Hematopoietic multipotent progenitor cell treated with erythropoietin and hydrocortisone succinate and interleukin-3 and kit ligand, for 6 days (in vitro differentiated cells): ENCODE results near the gene CHRDL2.

Experiments used
- DNase-seq: peaks from one replicate; pipeline ENCODE4 v3.0.0-alpha.2; 2015

The CHRDL2 gene

DNA sequence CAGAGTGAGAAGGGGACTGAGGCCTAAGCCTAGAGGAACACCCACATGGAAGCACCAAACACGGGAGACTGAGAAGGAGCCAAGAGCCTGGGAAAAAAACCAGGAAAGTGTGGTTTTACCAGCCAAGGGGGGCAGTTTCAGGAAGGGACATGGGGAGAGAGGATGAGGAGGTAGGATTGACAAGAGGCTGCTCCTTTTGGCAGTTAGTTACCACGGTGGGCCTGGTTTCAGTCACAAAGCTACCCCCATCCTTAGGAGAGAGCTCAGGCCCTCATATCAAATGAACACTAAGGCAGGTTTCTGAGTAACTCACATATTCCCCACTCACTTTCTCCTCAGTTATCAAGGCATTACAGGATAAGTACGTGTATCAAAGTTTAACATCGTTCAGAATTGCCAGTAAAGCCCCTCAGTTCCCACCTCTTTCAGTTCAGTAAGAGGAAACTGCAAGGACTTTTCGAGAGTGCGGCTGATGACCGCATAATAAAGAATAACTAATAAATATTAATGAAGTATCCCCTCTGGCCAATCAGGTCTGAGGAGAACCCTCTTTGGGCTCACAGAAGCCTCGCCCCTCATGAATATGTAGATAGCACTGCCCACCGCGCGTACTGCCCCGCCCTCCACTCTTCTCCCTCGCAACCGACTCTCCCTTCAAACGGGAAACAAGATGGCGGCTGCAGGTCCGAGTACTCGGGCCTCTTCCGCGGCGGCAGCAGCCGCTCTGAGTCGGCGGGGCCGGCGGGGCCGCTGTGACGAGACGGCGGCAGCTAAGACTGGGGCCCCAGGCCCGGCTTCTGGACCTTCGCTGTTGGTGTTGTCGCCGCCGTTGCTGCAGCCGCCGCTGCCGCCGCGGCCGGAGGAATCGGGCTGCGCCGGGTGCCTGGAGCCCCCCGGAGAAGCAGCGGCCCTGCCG, 17.2 kb upstream of the CHRDL2 start, which contains the start of gene RNF169:
Gene RNF169 (plus strand): TSS at position 639 of the 916 bp plus-strand sequence. CDS start 32 bp downstream, at position 671.
- peak; percentile 99 for DNase-seq

DNA sequence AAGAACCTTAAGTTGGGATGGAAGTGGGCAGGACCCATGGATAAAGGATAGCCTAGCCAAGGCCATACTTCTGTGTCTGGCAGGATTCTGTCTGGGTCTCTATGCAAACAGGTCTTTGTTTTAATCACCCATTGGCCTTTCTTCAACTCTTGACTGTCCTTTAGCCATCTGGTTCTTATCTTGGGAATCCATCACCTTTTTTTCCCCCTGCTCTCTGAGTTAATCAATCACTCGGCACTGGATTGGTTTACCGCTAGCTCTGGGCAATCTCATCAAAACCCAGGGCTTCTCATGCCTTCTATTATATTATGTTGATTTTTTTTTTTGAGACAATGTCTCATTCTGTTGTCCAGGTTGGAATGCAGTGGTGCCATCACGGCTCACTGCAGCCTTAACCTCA, 15.6 kb upstream of the CHRDL2 start:
- no peak for DNase-seq

GRCh38 chr11:74744277-74744676, 13.1 kb upstream of the CHRDL2 start:
- DNase-seq = no peak

DNA sequence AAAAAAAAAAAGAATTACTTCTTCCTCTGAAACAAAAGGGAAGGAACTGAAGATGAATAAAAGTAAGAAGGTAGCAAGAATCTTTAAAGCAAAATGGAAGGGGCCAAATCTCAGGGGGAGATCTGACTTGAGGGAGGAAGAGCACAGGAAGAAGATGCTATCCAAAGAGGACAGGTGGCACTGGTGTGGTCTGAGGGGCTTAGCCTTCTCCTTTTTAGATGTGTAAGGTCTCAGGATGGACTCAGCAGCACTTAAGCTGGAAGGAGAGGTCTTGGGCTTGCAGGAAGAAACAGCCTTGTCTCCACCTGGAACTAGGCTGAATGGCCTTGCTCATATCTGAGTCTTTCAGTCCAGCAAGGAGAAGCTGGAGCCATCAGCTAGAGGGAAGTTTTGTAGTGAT, 12.4 kb upstream of the CHRDL2 start:
- no peak for DNase-seq

DNA sequence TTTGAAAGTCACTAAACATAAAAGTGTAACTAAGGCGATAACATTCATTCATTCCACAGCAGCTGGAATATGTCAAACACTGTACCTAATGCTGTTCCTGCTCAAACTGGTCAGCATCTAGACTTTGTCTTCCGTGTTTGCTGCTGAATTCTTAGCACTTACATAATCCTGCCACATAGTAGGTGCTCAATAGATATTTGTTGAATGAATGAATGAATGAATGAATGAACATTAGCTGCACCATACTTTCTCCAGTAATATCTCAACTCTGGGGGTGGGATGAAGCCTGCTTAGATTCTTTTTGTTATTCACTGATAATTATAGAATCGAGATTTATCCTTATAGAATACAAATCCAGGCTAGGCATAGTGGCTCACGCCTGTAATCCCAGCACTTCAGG, 10.8 kb upstream of the CHRDL2 start:
- DNase-seq = no peak

- DNase-seq = peak; percentile 82
Observed at GRCh38 chr11:74739546-74740270, 8.5 kb upstream of the CHRDL2 start.

DNA sequence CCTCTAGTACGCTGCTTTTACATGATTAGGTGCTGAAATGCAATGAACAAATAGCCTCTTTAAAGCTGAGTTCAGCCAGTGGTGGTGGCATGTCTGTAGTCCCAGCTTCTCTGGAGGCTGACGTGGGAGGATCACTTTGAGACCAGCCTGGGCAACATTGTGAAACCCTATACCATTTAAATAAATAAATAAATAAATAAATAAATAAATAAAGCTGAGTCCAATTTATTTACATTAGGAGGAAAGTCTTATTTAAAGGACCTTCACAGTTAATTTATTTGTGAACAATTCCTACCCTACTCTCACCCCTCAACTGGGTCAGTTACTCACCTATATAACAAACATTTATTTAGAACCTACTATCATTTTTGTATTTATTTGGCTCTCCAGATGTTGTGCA, 4.8 kb upstream of the CHRDL2 start:
- no peak for DNase-seq

GRCh38 chr11:74735365-74735928, 4.2 kb upstream of the CHRDL2 start:
- DNase-seq = no peak

DNA sequence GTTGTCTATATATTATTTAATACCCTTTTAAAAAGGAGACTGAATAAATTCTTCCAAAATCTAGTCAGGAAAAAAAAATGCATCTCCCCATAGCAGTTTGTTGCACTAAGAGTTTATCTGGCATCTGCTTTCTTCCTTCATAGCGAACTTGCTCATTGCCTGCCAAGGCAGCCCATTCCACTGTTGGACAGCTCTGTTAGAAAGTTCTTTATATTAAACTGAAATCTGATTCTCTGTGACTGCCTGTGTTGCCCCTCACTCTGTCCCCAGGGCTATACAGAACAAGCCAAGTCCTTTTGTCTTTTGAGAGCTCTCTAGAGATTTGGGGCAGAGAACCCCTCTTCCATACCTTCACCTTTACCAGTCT, 3.3 kb upstream of the CHRDL2 start:
- no peak for DNase-seq

GRCh38 chr11:74730571-74731260, 510 bp downstream of the CHRDL2 start:
- no peak for DNase-seq

DNA sequence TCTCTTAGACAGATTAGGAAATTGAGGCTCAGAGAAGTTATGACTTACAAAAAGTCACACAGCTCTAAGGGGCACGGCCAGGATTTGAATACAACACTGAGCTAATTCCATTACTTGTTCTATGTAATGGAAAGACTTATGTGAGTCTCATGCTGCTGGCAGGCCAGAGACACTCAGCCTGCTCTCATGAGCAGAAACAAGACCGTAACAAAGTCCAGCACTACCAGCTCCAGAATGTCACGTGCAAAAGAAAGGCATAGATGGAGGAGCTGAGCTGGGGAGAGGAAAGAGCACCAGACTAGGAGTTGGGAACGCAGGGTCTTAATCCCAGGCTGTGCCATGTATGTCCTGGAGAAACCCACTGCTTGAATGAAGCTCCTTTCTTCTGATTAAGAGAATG, 1.8 kb downstream of the CHRDL2 start:
- DNase-seq = no peak

GRCh38 chr11:74726547-74727182, 4.6 kb downstream of the CHRDL2 start:
- peak; percentile 80 for DNase-seq

- DNase-seq = no peak
Observed at GRCh38 chr11:74725701-74726100, 5.5 kb downstream of the CHRDL2 start.

DNA sequence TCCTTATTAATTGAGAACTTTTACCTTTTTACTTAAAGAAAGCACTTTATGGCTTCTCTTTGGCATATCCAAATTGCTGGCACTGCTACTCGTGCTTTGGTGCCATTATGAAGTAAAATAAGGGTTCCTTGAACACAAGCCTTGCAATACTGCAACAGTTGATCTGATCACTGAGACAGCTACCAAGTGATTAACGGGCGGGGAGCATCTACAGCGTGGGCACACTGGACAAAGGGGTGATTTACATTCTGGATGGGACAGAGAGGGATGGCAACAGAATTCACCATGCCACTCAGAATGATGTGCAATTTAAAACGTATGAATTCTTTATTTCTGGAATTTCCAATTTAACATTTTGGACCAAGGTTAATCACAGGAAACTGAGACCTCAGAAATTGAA, 7.7 kb downstream of the CHRDL2 start:
- no peak for DNase-seq

GRCh38 chr11:74721479-74721835, 9.8 kb downstream of the CHRDL2 start:
- DNase-seq = no peak

DNA sequence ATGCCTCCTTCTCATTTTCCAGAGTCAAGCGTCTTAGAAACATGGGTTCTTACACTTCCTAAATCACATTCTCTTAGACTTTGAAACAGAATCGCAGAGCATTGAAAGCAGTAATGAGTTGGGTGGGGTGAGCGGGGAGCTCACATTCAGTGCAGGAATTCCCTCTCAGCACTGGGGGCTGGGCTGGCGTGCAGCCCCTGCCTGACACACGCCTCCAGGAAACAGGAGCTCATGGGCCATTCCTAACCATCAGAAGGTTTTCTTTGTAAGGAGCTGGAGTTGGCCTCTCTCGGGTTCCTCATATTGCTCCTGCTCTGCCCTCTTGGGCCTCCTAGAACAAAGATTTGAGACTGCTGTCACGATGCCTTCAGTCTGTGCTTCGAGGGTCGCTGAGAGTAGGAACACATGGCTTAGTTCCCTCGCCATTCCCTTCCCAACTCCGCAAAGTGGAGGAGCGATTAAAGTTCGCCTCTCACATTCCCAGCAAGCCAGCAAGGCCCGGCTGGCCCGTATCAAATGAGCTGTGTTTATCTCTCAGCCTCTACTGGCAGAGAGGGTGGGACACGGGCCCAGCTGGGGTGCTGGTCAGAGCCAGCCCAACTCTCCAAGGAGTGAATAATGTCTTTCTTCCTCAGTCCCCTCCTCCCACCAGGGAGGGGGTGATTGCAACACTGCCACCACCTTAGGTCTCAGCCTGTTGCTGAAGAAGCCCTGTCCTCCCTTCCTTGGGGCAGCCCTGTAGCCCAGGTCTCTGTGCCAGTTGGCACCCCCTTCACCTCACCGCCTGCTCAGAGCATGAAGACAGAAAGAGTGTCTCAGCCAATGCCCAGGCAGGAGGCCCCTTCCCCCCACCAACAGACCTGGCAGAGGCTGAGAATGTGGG, 10.4 kb downstream of the CHRDL2 start:
- DNase-seq = no peak

- DNase-seq = no peak
Observed at GRCh38 chr11:74719011-74719410, 12.2 kb downstream of the CHRDL2 start.

GRCh38 chr11:74717221-74717969, 13.8 kb downstream of the CHRDL2 start:
- DNase-seq = no peak

DNA sequence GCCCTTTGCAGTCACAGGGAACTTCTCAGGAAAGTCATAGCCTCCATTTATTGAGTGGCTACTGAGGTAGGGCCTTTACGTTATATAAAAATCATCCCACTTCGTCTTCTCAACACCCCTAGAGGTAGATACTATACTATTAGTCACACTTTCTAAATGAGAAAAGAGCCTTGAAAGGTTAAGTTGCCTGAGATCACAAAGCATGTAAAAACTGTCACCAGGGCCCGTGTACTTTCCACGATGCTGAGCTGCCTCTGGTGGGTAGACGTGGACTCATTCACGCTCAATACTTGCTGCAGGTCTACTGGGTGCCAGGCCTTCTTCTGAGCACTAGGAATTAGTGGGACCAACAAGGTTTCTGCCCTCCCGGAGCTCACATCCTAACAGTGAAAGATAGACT, 16.3 kb downstream of the CHRDL2 start:
- DNase-seq = no peak

DNA sequence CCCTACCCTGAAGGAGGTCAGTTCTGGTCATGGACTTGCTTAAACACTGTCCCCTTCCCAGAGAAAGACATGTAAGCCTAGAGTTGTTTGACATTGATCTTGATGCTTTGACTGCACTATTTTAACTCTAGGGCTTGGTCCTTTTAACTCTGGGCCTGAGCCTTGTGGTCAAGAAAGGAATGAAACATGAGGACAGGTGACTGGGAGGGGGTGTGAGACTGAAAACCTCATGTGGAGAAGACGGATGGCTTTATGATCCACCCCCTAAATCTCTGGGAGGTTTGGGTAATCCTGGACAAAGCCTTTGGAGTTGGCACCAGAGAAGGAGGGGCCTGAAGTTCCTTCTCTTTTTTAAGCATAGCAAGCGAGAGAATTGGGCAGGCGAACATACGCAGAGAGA, 17.5 kb downstream of the CHRDL2 start:
- DNase-seq = no peak
